ENCODE results near the gene KRT76. TPM values are rescaled to one million over a fixed set of nuclear protein-coding genes. Genes with fewer than 3 reads are reported as not detected.
"Not testable (repeated sequence)": the region's sequence is repeated elsewhere in the genome, so short reads cannot be mapped to it uniquely, and the experiment has no call there.

The KRT76 gene
- total RNA-seq, 1 donor from 2014 or later = not detected

- no peak for DNase-seq
These were observed 4.4 kb upstream of the KRT76 start for GRCh38 chr12:52781399-52782082.

DNA sequence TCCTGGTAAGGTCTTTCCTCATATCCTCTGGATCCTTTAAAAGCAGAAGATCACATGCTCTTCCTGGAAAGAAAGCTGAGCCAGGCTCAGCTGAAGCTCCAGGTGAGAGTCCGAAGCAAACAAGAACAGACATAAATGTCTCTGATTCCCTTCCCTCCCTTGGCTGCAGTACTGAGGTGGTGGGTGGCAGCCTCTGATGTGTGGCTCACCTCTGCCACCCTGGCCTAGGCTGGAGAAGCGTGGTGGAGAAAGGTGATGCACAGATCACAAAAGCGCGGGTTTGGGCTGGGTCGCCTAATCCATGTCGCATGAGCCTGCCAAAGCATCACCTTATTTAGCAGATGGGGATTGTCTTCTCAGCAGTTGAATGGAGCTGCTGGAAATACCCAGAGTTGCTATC lies 2.8 kb upstream of the KRT76 start:
- no peak for DNase-seq

GRCh38 chr12:52778833-52779232 lies 1.7 kb upstream of the KRT76 start:
- DNase-seq = no peak

DNA sequence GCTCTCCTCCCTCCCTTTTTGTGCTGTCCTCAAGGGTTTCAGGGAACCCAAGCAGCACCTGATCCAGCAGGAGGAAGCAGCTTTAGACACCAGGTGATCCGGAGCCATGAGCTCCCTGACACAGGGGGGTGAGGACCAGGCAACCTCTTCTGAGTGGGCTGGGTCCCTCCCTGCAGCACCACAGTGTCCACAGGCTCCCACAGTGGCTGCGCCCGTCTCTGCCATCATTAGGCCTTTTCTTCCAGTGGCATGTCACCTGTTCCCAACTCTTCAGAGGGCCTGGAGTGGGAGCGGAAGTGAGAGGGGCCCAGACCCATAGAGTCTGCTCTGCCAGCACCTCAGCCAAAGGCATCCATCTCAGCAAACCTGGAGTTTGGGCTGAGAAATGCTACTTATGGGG lies 421 bp upstream of the KRT76 start:
- no peak for DNase-seq

- no peak for DNase-seq
These were observed 710 bp downstream of the KRT76 start for GRCh38 chr12:52776435-52776834.

DNA sequence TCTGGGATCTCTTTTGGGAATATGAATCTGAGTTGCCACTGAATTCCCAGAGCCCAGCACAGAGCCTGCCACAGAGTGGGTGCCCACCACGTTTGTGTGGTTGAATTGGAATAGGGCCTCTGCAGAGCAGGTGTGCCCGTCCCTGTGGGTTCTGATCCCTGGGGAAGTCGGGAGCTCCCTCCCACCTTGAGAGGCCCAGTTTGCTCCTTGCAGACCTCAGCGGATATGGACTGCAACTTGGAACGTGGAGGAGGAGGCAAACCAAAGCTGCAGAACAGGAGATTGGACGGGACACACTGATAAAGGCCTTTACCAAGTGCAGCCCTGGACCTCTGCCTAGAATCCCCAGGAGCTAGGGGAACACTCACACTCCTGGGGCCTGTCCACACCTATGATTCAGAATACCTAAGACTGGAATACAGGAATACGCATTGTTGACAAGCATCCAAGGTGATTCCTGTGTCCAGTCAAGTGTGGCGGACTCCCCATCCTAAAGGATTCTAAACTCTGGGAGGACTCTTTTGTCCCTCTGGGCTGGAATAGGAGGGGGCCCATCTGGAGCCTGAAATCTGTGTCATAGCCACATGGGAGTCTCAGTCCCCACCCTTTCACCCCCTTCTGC lies 2.4 kb downstream of the KRT76 start:
- DNase-seq = no peak

DNA sequence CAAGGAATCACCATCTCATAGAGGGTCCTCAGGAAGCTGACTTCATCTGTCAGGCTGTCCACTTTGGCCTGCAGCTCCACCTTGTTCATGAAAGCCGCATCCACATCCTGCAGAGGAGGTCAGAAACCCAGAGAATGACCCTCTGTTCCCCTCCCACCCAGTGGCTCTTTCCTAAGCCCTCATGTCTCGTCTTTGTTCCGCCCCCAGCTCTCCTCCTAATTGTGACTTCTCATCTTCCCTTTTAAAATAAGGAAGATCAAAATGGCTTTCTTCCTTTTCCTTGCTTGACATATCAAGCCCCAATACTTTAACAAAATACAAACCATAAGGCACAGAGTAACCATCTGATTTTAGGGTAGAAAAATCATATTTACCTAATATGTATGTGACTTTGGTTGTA lies 4.4 kb downstream of the KRT76 start:
- no peak for DNase-seq

- DNase-seq = no peak
These were observed 5.0 kb downstream of the KRT76 start for GRCh38 chr12:52772188-52772587.

- no peak for DNase-seq
These were observed 5.6 kb downstream of the KRT76 start for GRCh38 chr12:52771505-52771904.

DNA sequence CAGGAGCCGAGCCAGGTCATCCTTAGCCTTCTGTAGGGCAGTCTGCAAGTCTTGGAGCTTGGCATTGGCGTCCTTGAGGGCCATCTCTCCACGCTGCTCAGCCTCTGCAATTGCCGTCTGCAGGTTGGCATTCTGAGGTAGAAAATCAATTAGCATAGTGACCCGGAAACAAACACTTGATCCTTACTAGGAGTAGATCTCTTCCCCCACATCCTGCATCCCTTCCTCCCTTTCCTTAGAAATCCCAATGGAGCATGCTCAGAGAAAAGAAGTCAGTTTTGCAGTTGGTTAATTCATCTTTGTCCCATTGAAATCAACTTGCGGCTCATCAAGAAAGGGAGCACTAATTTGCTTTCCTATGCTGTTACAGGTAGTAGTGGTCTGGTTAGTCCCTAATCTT lies 6.1 kb downstream of the KRT76 start:
- no peak for DNase-seq

- DNase-seq = no peak
These were observed 7.2 kb downstream of the KRT76 start for GRCh38 chr12:52769946-52770345.

GRCh38 chr12:52769354-52769753 lies 7.8 kb downstream of the KRT76 start:
- DNase-seq = no peak

DNA sequence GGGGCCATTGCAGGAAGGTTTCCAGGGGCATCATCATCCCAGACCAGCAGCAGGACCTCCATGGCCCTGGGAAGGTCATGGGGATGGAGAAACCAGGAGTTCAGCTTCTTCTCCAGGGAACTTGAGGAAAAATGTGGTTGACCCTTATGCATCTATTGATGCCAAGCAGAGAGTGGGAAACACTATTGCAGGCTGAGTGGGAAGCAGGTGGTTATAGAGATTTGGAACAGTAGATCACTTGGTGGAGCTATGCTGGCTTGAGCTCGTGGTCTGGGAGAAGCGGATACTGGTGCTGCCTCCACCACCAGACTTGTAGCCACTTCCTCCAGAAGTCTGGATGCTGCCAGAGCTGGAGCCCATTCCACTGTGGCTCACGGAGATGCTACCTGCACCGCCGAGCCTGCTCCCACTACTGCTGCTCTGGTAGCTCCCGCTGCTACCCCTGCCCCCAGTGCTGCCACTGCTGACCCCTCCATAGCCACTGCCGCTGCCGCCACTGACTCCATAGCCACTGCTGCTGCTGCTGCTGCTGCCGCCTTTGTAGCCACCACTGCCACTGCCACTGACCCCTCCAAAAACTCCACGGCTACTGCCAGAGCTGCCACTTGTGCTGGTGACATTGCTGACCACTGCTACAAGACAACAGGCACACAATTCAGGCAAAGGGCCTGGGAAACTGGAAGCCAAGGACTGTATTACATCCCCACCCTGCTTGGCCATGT lies 8.5 kb downstream of the KRT76 start:
- no peak for DNase-seq

- DNase-seq = no peak
These were observed 9.7 kb downstream of the KRT76 start for GRCh38 chr12:52767427-52767826.

GRCh38 chr12:52767020-52767379 lies 10.1 kb downstream of the KRT76 start:
- DNase-seq = no peak

GRCh38 chr12:52766351-52767019 lies 10.7 kb downstream of the KRT76 start:
- DNase-seq = no peak

DNA sequence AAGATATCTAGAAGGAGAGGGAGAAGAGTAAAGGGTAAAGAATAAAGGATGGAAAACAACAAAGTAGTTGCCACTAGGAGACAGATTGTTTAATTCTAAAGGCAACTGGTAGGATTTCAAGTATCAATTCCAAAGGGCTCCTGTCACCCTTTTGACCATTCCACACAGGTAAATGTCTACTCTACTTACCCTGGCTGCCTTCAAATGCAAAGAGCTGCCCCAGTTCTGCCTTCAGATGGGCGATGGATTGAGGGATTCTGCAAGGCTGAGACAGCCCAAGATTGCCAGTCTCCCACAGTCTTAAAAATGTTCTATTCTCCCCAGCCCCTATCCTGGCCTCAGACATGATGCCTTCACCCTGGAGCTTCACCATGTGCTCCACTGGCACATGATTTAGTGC lies 11.4 kb downstream of the KRT76 start:
- no peak for DNase-seq

- DNase-seq = no peak
These were observed 13.2 kb downstream of the KRT76 start for GRCh38 chr12:52763991-52764390.

DNA sequence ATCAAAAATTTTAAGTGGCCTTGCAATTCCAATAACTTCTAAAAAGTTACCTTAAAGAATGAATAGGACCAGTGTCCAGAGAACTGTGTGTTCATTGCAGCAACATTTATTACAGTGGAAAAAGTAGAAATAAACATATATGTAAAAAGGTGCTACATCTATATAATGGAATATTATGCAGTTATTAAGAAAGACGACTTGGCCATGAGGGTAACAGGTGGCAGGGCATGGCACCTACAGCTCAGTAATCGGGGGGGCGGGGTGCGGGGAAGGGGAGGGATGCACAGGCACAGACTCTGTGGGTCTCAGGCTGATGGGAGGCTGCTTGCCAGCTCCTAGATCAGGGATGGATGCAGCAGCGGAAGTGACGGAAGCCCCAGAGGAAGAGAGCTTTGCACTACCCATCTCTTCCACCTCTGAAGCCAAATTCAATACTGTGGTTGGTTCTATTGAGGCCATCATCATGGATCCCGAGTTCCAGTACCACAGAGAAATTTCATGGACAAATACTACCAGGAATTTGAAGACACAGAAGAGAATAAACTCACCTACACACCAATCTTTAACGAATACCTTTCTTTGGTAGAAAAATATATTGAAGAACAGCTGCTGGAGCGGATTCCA lies 14.0 kb downstream of the KRT76 start:
- no peak for DNase-seq

- no peak for DNase-seq
These were observed 15.3 kb downstream of the KRT76 start for GRCh38 chr12:52761802-52762201.

- DNase-seq = not testable (repeated sequence)
These were observed 15.9 kb downstream of the KRT76 start for GRCh38 chr12:52761218-52761617.

DNA sequence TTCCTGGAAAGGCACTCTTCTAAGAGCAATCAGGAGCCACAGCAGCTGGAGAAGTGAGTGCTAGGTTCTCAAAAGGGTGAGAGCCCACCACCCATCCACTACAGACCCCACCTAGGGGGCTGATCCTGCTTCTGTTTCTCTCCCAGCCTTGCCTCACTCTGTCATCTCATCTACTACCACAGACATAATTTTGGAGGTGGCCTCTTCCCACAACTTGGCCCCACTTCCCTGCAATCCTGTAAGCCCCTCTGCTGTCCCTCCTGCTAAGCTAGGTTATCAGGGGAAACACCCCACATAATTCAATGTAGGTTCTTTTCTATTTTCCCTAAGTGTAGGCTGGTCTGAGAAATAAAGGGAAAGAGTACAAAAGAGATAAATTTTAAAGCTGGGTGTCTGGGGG lies 16.5 kb downstream of the KRT76 start:
- DNase-seq = no peak

- no peak for DNase-seq
These were observed 17.4 kb downstream of the KRT76 start for GRCh38 chr12:52759695-52760094.

All from skin of body (tissue), 2 donors.